B cell (primary cell): Measurements from ENCODE around the gene ZMYM2. TPM values are rescaled to one million over a fixed set of nuclear protein-coding genes. Genes with fewer than 3 reads are reported as not detected.

Experiments
- ATAC-seq: fragments of 200-7000 bp; cut with Tn5 transposase; one replicate; pipeline ENCODE4 v1.10.0; 2021; ENCODE audit warnings: low read depth, mild to moderate bottlenecking, moderate number of reproducible peaks, moderate library complexity
- CTCF ChIA-PET: fragments of 350-600 bp; sonication (Branson Sonifier 250); formaldehyde crosslinking; loops from one replicate; lab custom pipeline; 2021; ENCODE audit warnings: antibody characterized with exemption, inconsistent platforms; lab: Charles Lee
- POLR2A ChIA-PET: fragments of 350-600 bp; sonication (Branson Sonifier 250); formaldehyde crosslinking; loops from one replicate; lab custom pipeline; 2021; ENCODE audit warnings: antibody characterized with exemption; lab: Charles Lee
- DNase-seq: peaks from one replicate; pipeline ENCODE4 v3.0.0; 2013
- H2AFZ ChIP-seq: 2 replicates; pipeline ENCODE4 v1.6.1; 2012; ENCODE audit warnings: mild to moderate bottlenecking, low read depth, low read length; ENCODE audit not compliant: insufficient read depth, poor library complexity, severe bottlenecking
- H3K27ac ChIP-seq, 2 donors: 1 replicate in 1 of 2; 2 replicates in 1 of 2; pipeline ENCODE4 v1.5.1; 2012 to 2013; ENCODE audit warnings: low read length in 2 of 2, mild to moderate bottlenecking in 2 of 2, moderate library complexity in 1 of 2
- H3K27me3 ChIP-seq, 4 experiments: fragments of 200-600 bp in 1 of 4; sonication (generic) in 1 of 4; replicated peaks in 1 of 4; 1 replicate in 2 of 4; 2 replicates in 2 of 4; pipeline versions ENCODE4 v1.6.1 to v1.7.0; 2013 to 2016; ENCODE audit warnings: low read length in 3 of 4, mild to moderate bottlenecking in 2 of 4, mixed read lengths in 1 of 4, moderate library complexity in 1 of 4; ENCODE audit not compliant: insufficient read depth in 4 of 4, control insufficient read depth in 3 of 4; ENCODE audit errors: control extremely low read depth in 1 of 4
- H3K36me3 ChIP-seq, 2 experiments: replicated peaks in 1 of 2; 1 replicate in 1 of 2; 2 replicates in 1 of 2; pipeline versions ENCODE4 v1.6.1 to v1.7.1; 2013; ENCODE audit warnings: low read length in 1 of 2; ENCODE audit not compliant: insufficient read depth in 2 of 2, control insufficient read depth in 1 of 2; ENCODE audit errors: control extremely low read depth in 1 of 2, extremely low read depth in 1 of 2
- H3K4me1 ChIP-seq, 2 donors: fragments of 200-600 bp in 1 of 2; sonication (generic) in 1 of 2; 1 replicate in 1 of 2; 2 replicates in 1 of 2; pipeline versions ENCODE4 v1.5.1 to v1.6.1; 2013 to 2017; ENCODE audit warnings: low read length in 2 of 2; ENCODE audit not compliant: control insufficient read depth in 2 of 2, insufficient read depth in 2 of 2
- H3K4me2 ChIP-seq: replicated peaks from 2 replicates; pipeline ENCODE3; 2012; ENCODE audit warnings: mild to moderate bottlenecking, low read depth, low read length; ENCODE audit not compliant: poor library complexity, severe bottlenecking
- H3K4me3 ChIP-seq, 5 experiments: fragments of 200-600 bp in 1 of 5; sonication (generic) in 1 of 5; 1 replicate in 3 of 5; 2 replicates in 2 of 5; pipeline versions ENCODE4 v1.5.1 to v1.7.0; 2011 to 2016; ENCODE audit warnings: low read length in 4 of 5, mild to moderate bottlenecking in 4 of 5, low read depth in 2 of 5, control low read depth in 1 of 5, moderate library complexity in 1 of 5; ENCODE audit not compliant: insufficient read depth in 1 of 5; ENCODE audit errors: control extremely low read depth in 1 of 5, extremely low read depth in 1 of 5
- H3K79me2 ChIP-seq: fragments of 200-600 bp; sonication (generic); one replicate; pipeline ENCODE4 v1.6.0; 2016; ENCODE audit warnings: low read length; ENCODE audit not compliant: control insufficient read depth, insufficient read depth
- H3K9ac ChIP-seq: fragments of 200-600 bp; sonication (generic); 2 replicates; pipeline ENCODE4 v1.6.1; 2017; ENCODE audit warnings: mild to moderate bottlenecking, low read length, moderate library complexity
- H3K9me3 ChIP-seq, 3 donors: one replicate each; pipeline versions ENCODE4 v1.6.1 to v1.7.1; 2013; ENCODE audit warnings: low read length in 2 of 3; ENCODE audit not compliant: control insufficient read depth in 2 of 3, insufficient read depth in 1 of 3; ENCODE audit errors: control extremely low read depth in 1 of 3
- H4K20me1 ChIP-seq: 2 replicates; pipeline ENCODE4 v1.6.0; 2012; ENCODE audit warnings: mild to moderate bottlenecking, low read length; ENCODE audit not compliant: insufficient read depth, control insufficient read depth, poor library complexity, severe bottlenecking
- H3K27ac Mint-ChIP-seq: one replicate; pipeline ENCODE4 v1.8.0; 2021; ENCODE audit warnings: mixed read lengths
- H3K27me3 Mint-ChIP-seq: one replicate; pipeline ENCODE4 v1.8.0; 2021; ENCODE audit warnings: mixed read lengths
- H3K4me1 Mint-ChIP-seq: one replicate; pipeline ENCODE4 v1.8.0; 2021; ENCODE audit warnings: mixed read lengths
- H3K4me3 Mint-ChIP-seq: one replicate; pipeline ENCODE4 v1.8.0; 2021; ENCODE audit warnings: mixed read lengths
- H3K9me3 Mint-ChIP-seq: one replicate; pipeline ENCODE4 v1.8.0; 2022; ENCODE audit warnings: mixed read lengths; ENCODE audit not compliant: insufficient read depth
- EZH2 ChIP-seq: IDR thresholded peaks from 2 replicates; pipeline ENCODE4 v1.6.1; 2012; ENCODE audit warnings: borderline replicate concordance, low read depth, mild to moderate bottlenecking, moderate library complexity, low read length; ENCODE audit not compliant: insufficient read depth, poor library complexity, severe bottlenecking
- WGBS: methylation state at CpG from one replicate; pipeline ENCODE4 v1.1.5; 2013; ENCODE audit warnings: missing lambda C conversion rate; ENCODE audit not compliant: insufficient coverage; 5-methylcytosine and 5-hydroxymethylcytosine counted together
- intact Hi-C: fragments of 100-400 bp; cut with micrococcal nuclease; formaldehyde crosslinking; loops from one replicate; pipeline ENCODE4 v1.10.0; 2022
- polyA plus RNA-seq: library from polyadenylated mRNA; depleted of rRNA; stranded (reverse); fragments of >200 nt; gene quantifications from 2 replicates; pipeline ENCODE4 v1.2.3, GENCODE V29; 2012
- total RNA-seq, 2 donors: library from RNA; stranded (reverse); fragments of 120-200 nt in 1 of 2; gene quantifications; 1 replicate in 1 of 2; 2 replicates in 1 of 2; pipeline versions ENCODE4 v1.2.3 to v1.2.4, GENCODE V29; 2013 to 2022
- TF ChIP-seq, protein P1 (sequence below): fragments of 200-600 bp; IDR thresholded peaks from one replicate; pipeline ENCODE4 v1.8.0; 2022; ENCODE audit warnings: antibody characterized with exemption, mild to moderate bottlenecking

ZMYM2 gene
- total and polyA plus RNA-seq, 2 donors (not counting 1 experiment from before 2014, with no cell fraction given) = 21.7 to 131 TPM

- no peak for DNase-seq
- Histone ChIP-seq H3K27me3 (no peaks in the 10 kb centered on the region), H3K79me2 (peaks cover 78% of the 10 kb centered on the region), H3K9ac (no peak overlapping the region), H3K9me3 (peaks cover 6 to 13% (median 10%) of the 10 kb centered on the region in 3 donors), H3K36me3 (peaks cover 3 to 11% of the 10 kb centered on the region in 2 experiments), H3K4me1 (peaks cover 7 to 12% of the 10 kb centered on the region in 2 donors), H3K4me3 (no peak overlapping the region), H4K20me1 (peaks cover 30% of the 10 kb centered on the region), H3K27ac (no peak overlapping the region), H3K4me2 (no peak overlapping the region), H2AFZ (no peak overlapping the region)
- no peak for ATAC-seq
- no peaks in the 10 kb centered on the region for H3K27me3 Mint-ChIP-seq
- 100% methylated on average over 3 of the region's 5 CpGs for WGBS
- no peak overlapping the region for H3K27ac Mint-ChIP-seq
- H3K9me3 Mint-ChIP-seq = peaks cover 7% of the 10 kb centered on the region
- H3K4me1 Mint-ChIP-seq = peaks cover 15% of the 10 kb centered on the region
- no peak for TF ChIP-seq EZH2
- POLR2A ChIA-PET = no interaction called here
- no peak overlapping the region for H3K4me3 Mint-ChIP-seq
- intact Hi-C loops = no loop called here
- CTCF ChIA-PET = no interaction called here
Observed at GRCh38 chr13:19982447-19983043, 24.0 kb downstream of the ZMYM2 start.

DNA sequence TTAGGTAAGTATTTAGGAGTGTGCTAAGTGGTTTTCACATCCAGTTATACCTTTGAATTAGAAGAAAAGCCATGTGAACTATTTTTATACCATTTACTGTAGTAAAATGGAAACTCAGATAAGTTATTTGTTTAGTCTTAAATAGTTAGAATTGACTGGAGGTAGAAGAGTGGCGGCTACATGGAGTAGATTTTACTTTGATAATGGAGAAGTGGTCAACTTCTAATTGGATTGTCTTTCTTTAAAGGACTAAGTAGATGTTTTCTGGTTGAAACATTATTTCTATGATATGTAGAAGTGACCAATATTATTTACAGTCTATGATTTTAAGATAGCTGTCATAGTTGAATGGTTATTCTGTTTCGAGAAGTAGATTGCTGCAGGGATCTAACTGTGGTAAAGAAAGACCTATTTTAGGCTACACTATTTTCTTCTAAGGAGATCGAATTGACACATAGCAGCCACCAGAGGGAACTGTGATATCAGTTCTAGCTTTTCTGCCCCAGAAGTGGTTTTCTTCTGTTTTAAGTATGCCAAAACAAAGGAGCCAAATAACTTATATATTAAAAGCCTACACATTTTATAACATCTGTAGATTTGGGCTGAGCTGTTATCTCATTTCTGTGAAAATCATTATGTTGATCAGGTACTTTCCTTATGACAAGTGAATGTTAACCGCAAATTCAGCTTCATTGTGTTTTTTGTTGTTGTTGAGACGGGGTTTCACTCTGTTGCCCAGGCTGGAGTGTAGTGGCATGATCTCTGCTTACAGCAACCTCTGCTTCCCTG, 26.1 kb downstream of the ZMYM2 start:
- TF ChIP-seq, protein P1, sequence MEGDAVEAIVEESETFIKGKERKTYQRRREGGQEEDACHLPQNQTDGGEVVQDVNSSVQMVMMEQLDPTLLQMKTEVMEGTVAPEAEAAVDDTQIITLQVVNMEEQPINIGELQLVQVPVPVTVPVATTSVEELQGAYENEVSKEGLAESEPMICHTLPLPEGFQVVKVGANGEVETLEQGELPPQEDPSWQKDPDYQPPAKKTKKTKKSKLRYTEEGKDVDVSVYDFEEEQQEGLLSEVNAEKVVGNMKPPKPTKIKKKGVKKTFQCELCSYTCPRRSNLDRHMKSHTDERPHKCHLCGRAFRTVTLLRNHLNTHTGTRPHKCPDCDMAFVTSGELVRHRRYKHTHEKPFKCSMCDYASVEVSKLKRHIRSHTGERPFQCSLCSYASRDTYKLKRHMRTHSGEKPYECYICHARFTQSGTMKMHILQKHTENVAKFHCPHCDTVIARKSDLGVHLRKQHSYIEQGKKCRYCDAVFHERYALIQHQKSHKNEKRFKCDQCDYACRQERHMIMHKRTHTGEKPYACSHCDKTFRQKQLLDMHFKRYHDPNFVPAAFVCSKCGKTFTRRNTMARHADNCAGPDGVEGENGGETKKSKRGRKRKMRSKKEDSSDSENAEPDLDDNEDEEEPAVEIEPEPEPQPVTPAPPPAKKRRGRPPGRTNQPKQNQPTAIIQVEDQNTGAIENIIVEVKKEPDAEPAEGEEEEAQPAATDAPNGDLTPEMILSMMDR = peak; percentile 60
- no peak for TF ChIP-seq EZH2
- peaks cover 51% of the 10 kb centered on the region for H4K20me1 ChIP-seq
- peaks cover 1 to 4% of the 10 kb centered on the region in 2 experiments for H3K36me3 ChIP-seq
- H3K79me2 ChIP-seq = peaks cover 78% of the 10 kb centered on the region
- H3K9me3 Mint-ChIP-seq = no peaks in the 10 kb centered on the region
- H3K27me3 Mint-ChIP-seq = no peaks in the 10 kb centered on the region
- peaks cover 0 to 1% (median 0%) of the 10 kb centered on the region in 3 donors for H3K9me3 ChIP-seq
- no peak overlapping the region for H2AFZ ChIP-seq
- 67% methylated on average over 1 of the region's 5 CpGs for WGBS
- no peaks in the 10 kb centered on the region for H3K27me3 ChIP-seq
- H3K4me3 Mint-ChIP-seq = no peak overlapping the region
- no peak overlapping the region for H3K4me3 ChIP-seq
- intact Hi-C loops = loop anchor here (1.0 kb wide), 1 partner anchor 179 kb away; no protein-coding TSS in a partner anchor
- no peak overlapping the region for H3K9ac ChIP-seq
- ChIA-PET CTCF (interaction anchor here (0.8 to 2.3 kb wide), 8 partner anchors 13 to 176 kb away, joined by 3 to 8 read pairs (median 4); partner anchors contain the start of gene GJA3), POLR2A (no interaction called here)
- H3K4me1 ChIP-seq = peaks cover 7 to 12% of the 10 kb centered on the region in 2 donors
- H3K27ac ChIP-seq = peak overlapping the region in 1 of 2 donors; percentile 23
- H3K4me1 Mint-ChIP-seq = peaks cover 18% of the 10 kb centered on the region
- peak; percentile 63 for ATAC-seq
- peak overlapping the region; percentile 20 for H3K4me2 ChIP-seq
- no peak overlapping the region for H3K27ac Mint-ChIP-seq
- DNase-seq = peak; percentile 48
